H1 (cell line): ENCODE data around the gene ERLEC1. TPM values are rescaled to one million over a fixed set of nuclear protein-coding genes. Genes with fewer than 3 reads are reported as not detected.

Experiments
- CTCF ChIA-PET: fragments of 300-600 bp; sonication (Branson Sonifier 250); formaldehyde crosslinking; loops from one replicate; lab custom pipeline; 2021; ENCODE audit not compliant: partially characterized antibody; lab: Charles Lee
- POLR2A ChIA-PET: fragments of 300-600 bp; sonication (Branson Sonifier 250); formaldehyde crosslinking; loops from one replicate; lab custom pipeline; 2021; ENCODE audit warnings: inconsistent platforms; ENCODE audit not compliant: partially characterized antibody; lab: Charles Lee
- DNase-seq, 2 experiments: peaks; one replicate each; pipeline versions ENCODE4 v3.0.0 to v3.0.0-alpha.2; 2010 to 2022; ENCODE audit warnings: low spot score in 2 of 2, low read depth in 1 of 2, mixed read lengths in 1 of 2
- FAIRE-seq: peaks from 2 replicates; lab custom pipeline; 2011; peaks lifted over from hg19 to GRCh38; lab: Jason Lieb, UNC
- H2AFZ ChIP-seq: 2 replicates; pipeline ENCODE4 v1.8.1; 2012; ENCODE audit warnings: low read length, inconsistent platforms
- H2AK5ac ChIP-seq: 2 replicates; pipeline ENCODE4 v1.6.1; 2013; ENCODE audit warnings: low read depth, low read length
- H2BK120ac ChIP-seq: replicated peaks from 2 replicates; pipeline ENCODE3; 2013; ENCODE audit warnings: low read depth, low read length, inconsistent platforms
- H2BK12ac ChIP-seq: 2 replicates; pipeline ENCODE4 v1.6.1; 2013; ENCODE audit warnings: low read depth, low read length
- H2BK15ac ChIP-seq: 2 replicates; pipeline ENCODE4 v1.6.1; 2013; ENCODE audit warnings: low read length
- H2BK20ac ChIP-seq: 2 replicates; pipeline ENCODE4 v1.6.1; 2013; ENCODE audit warnings: low read length
- H2BK5ac ChIP-seq: 2 replicates; pipeline ENCODE4 v1.6.1; 2013; ENCODE audit warnings: low read depth, low read length
- H3K14ac ChIP-seq: 2 replicates; pipeline ENCODE4 v1.6.1; 2013; ENCODE audit warnings: inconsistent platforms; ENCODE audit not compliant: insufficient read length
- H3K18ac ChIP-seq: 2 replicates; pipeline ENCODE4 v1.6.1; 2013; ENCODE audit warnings: low read length; ENCODE audit errors: extremely low read depth
- H3K23ac ChIP-seq: 2 replicates; pipeline ENCODE4 v1.6.1; 2013; ENCODE audit warnings: inconsistent platforms; ENCODE audit not compliant: insufficient read length
- H3K23me2 ChIP-seq: 2 replicates; pipeline ENCODE4 v1.6.1; 2013; ENCODE audit warnings: low read depth, low read length
- H3K27ac ChIP-seq: 2 replicates; pipeline ENCODE4 v1.6.1; 2011; ENCODE audit warnings: low read depth, low read length, inconsistent platforms
- H3K27me3 ChIP-seq, 4 experiments: replicated peaks in 1 of 4; 1 replicate in 1 of 4; 2 replicates in 3 of 4; pipeline versions ENCODE4 v1.6.1 to v1.8.1; 2011 to 2013; ENCODE audit warnings: low read length in 3 of 4, mild to moderate bottlenecking in 3 of 4, inconsistent platforms in 2 of 4, mixed read lengths in 2 of 4, moderate library complexity in 1 of 4; ENCODE audit not compliant: control insufficient read depth in 3 of 4, insufficient read depth in 3 of 4; ENCODE audit errors: extremely low read depth in 1 of 4
- H3K36me3 ChIP-seq, 4 experiments: 2 replicates each; pipeline versions ENCODE4 v1.6.1 to v1.8.1; 2011 to 2013; ENCODE audit warnings: mild to moderate bottlenecking in 4 of 4, low read length in 3 of 4, moderate library complexity in 2 of 4, control low read depth in 1 of 4, inconsistent platforms in 1 of 4; ENCODE audit not compliant: insufficient read depth in 4 of 4, control insufficient read depth in 2 of 4
- H3K4ac ChIP-seq: replicated peaks from 2 replicates; pipeline ENCODE3; 2013; ENCODE audit warnings: low read length, low read depth, mixed read lengths, inconsistent platforms; ENCODE audit not compliant: insufficient read length
- H3K4me1 ChIP-seq, 4 experiments: replicated peaks in 1 of 4; 1 replicate in 1 of 4; 2 replicates in 3 of 4; pipeline versions ENCODE4 v1.6.1 to v1.8.1; 2011 to 2013; ENCODE audit warnings: low read length in 3 of 4, inconsistent platforms in 2 of 4, mixed read lengths in 1 of 4; ENCODE audit not compliant: insufficient read depth in 4 of 4, control insufficient read depth in 3 of 4
- H3K4me2 ChIP-seq, 2 experiments: 2 replicates each; pipeline versions ENCODE4 v1.6.1 to v1.8.1; 2011 to 2013; ENCODE audit warnings: low read depth in 2 of 2, low read length in 2 of 2, control low read depth in 1 of 2, inconsistent platforms in 1 of 2, mild to moderate bottlenecking in 1 of 2; ENCODE audit not compliant: insufficient read depth in 1 of 2
- H3K4me3 ChIP-seq, 4 experiments: fragments of 200-600, 300-600 bp in 1 of 4; sonication (generic), shearing (Covaris generic), sonication (Bioruptor Twin) in 1 of 4; 2 replicates each; pipeline versions ENCODE4 v1.5.1 to v1.8.1; 2011 to 2016; ENCODE audit warnings: low read length in 4 of 4, low read depth in 3 of 4, control low read depth in 2 of 4, inconsistent platforms in 2 of 4, mild to moderate bottlenecking in 2 of 4, mixed read lengths in 1 of 4, moderate library complexity in 1 of 4; ENCODE audit not compliant: insufficient read depth in 2 of 4; ENCODE audit errors: extremely low read depth in 1 of 4
- H3K56ac ChIP-seq: replicated peaks from 2 replicates; pipeline ENCODE3; 2013; ENCODE audit warnings: low read depth, mild to moderate bottlenecking, mixed read lengths, low read length, inconsistent platforms; ENCODE audit not compliant: insufficient read length
- H3K79me1 ChIP-seq: 2 replicates; pipeline ENCODE4 v1.6.1; 2013; ENCODE audit warnings: low read depth, low read length, control low read depth
- H3K79me2 ChIP-seq, 2 experiments: 2 replicates each; pipeline versions ENCODE4 v1.6.1 to v1.8.1; 2012 to 2013; ENCODE audit warnings: low read length in 2 of 2, mild to moderate bottlenecking in 2 of 2, inconsistent platforms in 1 of 2; ENCODE audit not compliant: insufficient read depth in 2 of 2, control insufficient read depth in 1 of 2
- H3K9ac ChIP-seq, 4 experiments: replicated peaks in 1 of 4; 1 replicate in 1 of 4; 2 replicates in 3 of 4; pipeline versions ENCODE4 v1.6.1 to v1.8.1; 2011 to 2013; ENCODE audit warnings: low read depth in 3 of 4, low read length in 3 of 4, control low read depth in 2 of 4, mild to moderate bottlenecking in 2 of 4, moderate library complexity in 2 of 4, inconsistent platforms in 1 of 4; ENCODE audit errors: extremely low read depth in 1 of 4
- H3K9me3 ChIP-seq, 2 experiments: 2 replicates each; pipeline versions ENCODE4 v1.6.1 to v1.8.1; 2012 to 2013; ENCODE audit warnings: mild to moderate bottlenecking in 2 of 2, moderate library complexity in 2 of 2, control low read depth in 1 of 2, inconsistent platforms in 1 of 2, low read depth in 1 of 2, low read length in 1 of 2, mixed read lengths in 1 of 2; ENCODE audit not compliant: insufficient read depth in 2 of 2
- H4K20me1 ChIP-seq, 2 experiments: replicated peaks in 1 of 2; 2 replicates each; pipeline versions ENCODE3 to v1.8.1; 2011 to 2013; ENCODE audit warnings: inconsistent platforms in 2 of 2, low read length in 2 of 2, mild to moderate bottlenecking in 1 of 2; ENCODE audit not compliant: insufficient read depth in 2 of 2, control insufficient read depth in 1 of 2
- H4K5ac ChIP-seq: 2 replicates; pipeline ENCODE4 v1.6.1; 2013; ENCODE audit warnings: low read length, low read depth, mixed read lengths, inconsistent platforms; ENCODE audit not compliant: insufficient read length
- H4K8ac ChIP-seq: 2 replicates; pipeline ENCODE4 v1.8.0; 2013; ENCODE audit warnings: mild to moderate bottlenecking, moderate library complexity, low read length, inconsistent platforms; ENCODE audit not compliant: insufficient read depth; ENCODE audit errors: extremely low read depth
- H4K91ac ChIP-seq: replicated peaks from 2 replicates; pipeline ENCODE3; 2013; ENCODE audit warnings: low read length, mixed read lengths, inconsistent platforms; ENCODE audit not compliant: insufficient read length
- ASH2L ChIP-seq: fragments of 200-600, 300-600 bp; sonication (generic); IDR thresholded peaks from one replicate; pipeline ENCODE4 v1.7.1; 2017; ENCODE audit warnings: low read length
- SIN3A ChIP-seq, 2 experiments: IDR thresholded peaks in 1 of 2; conservative IDR thresholded peaks in 1 of 2; 2 replicates each; pipeline ENCODE4 v1.6.1; 2011 to 2012; ENCODE audit warnings: low read length in 2 of 2, improper control_type of control experiment in 1 of 2, low read depth in 1 of 2, mild to moderate bottlenecking in 1 of 2
- TAF1 ChIP-seq: IDR thresholded peaks from 2 replicates; pipeline ENCODE4 v1.6.1; 2011; ENCODE audit warnings: mild to moderate bottlenecking, low read depth, low read length
- WGBS, 2 experiments: shearing (Covaris generic) in 1 of 2; methylation state at CpG; one replicate each; pipeline versions ENCODE4 v1.1.6 to v1.1.7; 2013 to 2015; ENCODE audit warnings: low lambda C conversion rate in 2 of 2, mixed read lengths in 2 of 2, inconsistent platforms in 1 of 2, low coverage in 1 of 2, missing lambda C conversion rate in 1 of 2; ENCODE audit not compliant: insufficient replicate concordance in 2 of 2, insufficient coverage in 1 of 2, insufficient read length in 1 of 2; ENCODE audit errors: extremely low coverage in 1 of 2, missing lambda C conversion rate in 1 of 2; 5-methylcytosine and 5-hydroxymethylcytosine counted together
- polyA plus RNA-seq, 7 experiments: library from polyadenylated mRNA; depleted of rRNA in 3 of 7; stranded (reverse) in 5 of 7; unstranded in 2 of 7; fragments of >200 nt in 5 of 7; fragments of 200-250 nt in 2 of 7; gene quantifications; 1 replicate in 5 of 7; 2 replicates in 1 of 7; 4 replicates in 1 of 7; pipeline versions ENCODE4 v1.2.1 to v1.2.3, GENCODE V29; 2011 to 2013; ENCODE audit warnings: missing spikeins in 2 of 7, mixed read lengths in 2 of 7
- total RNA-seq: library from RNA; stranded (reverse); fragmentation: NEBNext Ultra II Directional; extraction: Animal tissue kit (Norgen Biotek cat#: 25700); gene quantifications from 2 replicates; pipeline ENCODE4 v1.2.1, GENCODE V29; 2021
- TF ChIP-seq, protein P1 (sequence below): IDR thresholded peaks from 2 replicates; pipeline ENCODE4 v1.6.1; 2011; ENCODE audit warnings: low read depth, mild to moderate bottlenecking, low read length; ENCODE audit not compliant: insufficient read depth

Gene ERLEC1
- total and polyA plus RNA-seq, 2 of the 8 experiments (the other 6 are each of a cell fraction or from before 2014, with no cell fraction given) = 12.9 to 26.7 TPM

DNA sequence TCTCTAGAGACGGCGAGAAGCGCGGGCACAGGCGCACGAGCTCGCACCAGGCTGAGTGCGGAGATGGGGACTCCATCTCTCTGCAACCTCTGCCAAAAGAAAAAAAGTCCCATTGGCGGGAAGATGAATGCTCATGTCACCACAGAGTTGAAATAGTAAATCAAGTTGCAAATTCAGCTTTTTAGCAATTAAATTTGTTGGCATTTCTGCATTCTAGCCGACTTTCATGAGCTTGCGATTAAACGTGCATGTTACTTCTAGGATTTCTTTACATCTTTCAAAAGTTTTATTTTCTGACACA is 18.7 kb upstream of the ERLEC1 start:
- no peaks in the 10 kb centered on the region for H3K79me1 ChIP-seq
- H3K27ac ChIP-seq = peak overlapping the region; percentile 72
- ChIA-PET POLR2A (interaction anchor here (1.0 to 11.3 kb wide), 7 partner anchors 8 to 123 kb away, joined by 3 to 124 read pairs (median 3); partner anchors contain the start of genes ASB3, ERLEC1 and GPR75), CTCF (interaction anchor here (0.9 to 1.9 kb wide), 2 partner anchors 9 to 16 kb away, joined by 3 to 6 read pairs; no protein-coding TSS in a partner anchor)
- no peaks in the 10 kb centered on the region for H3K9me3 ChIP-seq
- H3K4ac ChIP-seq = no peak overlapping the region
- no peaks in the 10 kb centered on the region for H3K27me3 ChIP-seq
- WGBS, 2 experiments = 2% methylated on average over 12 of the region's 12 CpGs; no CpG with 5 or more reads in 1 of the 2 experiments
- H2AFZ ChIP-seq = no peak overlapping the region
- H2BK12ac ChIP-seq = no peak overlapping the region
- peaks cover 0 to 7% (median 3%) of the 10 kb centered on the region in 4 experiments; a peak in 3 of 8 replicates for H3K36me3 ChIP-seq
- peak overlapping the region; percentile 92; the same call in 1 of the 2 replicates for H2BK5ac ChIP-seq
- H4K8ac ChIP-seq = peak overlapping the region; percentile 77
- no peak for FAIRE-seq
- peak overlapping the region; percentile 61 to 85 for H3K4me2 ChIP-seq
- H4K91ac ChIP-seq = no peak overlapping the region
- peak overlapping the region; percentile 17 for H3K18ac ChIP-seq
- peaks cover 3 to 4% of the 10 kb centered on the region in 2 experiments for H4K20me1 ChIP-seq
- no peak overlapping the region for H2BK20ac ChIP-seq
- H3K23ac ChIP-seq = no peak overlapping the region
- H3K79me2 ChIP-seq = peaks cover 0 to 34% of the 10 kb centered on the region in 2 experiments; a peak in 2 of 4 replicates
- peak overlapping the region; percentile 71 to 92 (median 86) for H3K9ac ChIP-seq
- no peak for DNase-seq
- H2AK5ac ChIP-seq = no peak overlapping the region
- TF ChIP-seq TAF1 (no peak), ASH2L (peak; percentile 19), SIN3A (conservative IDR thresholded peaks at IDR 0.05 in 1 of 2, IDR thresholded peaks at IDR 0.05 in 1 of 2; ENCODE audit: low read depth in 1 of 2, low read length in 2 of 2) (0 out of 4 replicates have a peak, but pooled peaks of 1 of the 2 experiments have one; percentile 25)
- TF ChIP-seq, protein P1, sequence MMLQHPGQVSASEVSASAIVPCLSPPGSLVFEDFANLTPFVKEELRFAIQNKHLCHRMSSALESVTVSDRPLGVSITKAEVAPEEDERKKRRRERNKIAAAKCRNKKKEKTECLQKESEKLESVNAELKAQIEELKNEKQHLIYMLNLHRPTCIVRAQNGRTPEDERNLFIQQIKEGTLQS = no peak
- H3K14ac ChIP-seq = no peak overlapping the region
- H3K23me2 ChIP-seq = peaks cover 2% of the 10 kb centered on the region; the same call in 1 of the 2 replicates
- H3K4me3 ChIP-seq = peak overlapping the region; percentile 68 to 91 (median 76)
- peak overlapping the region; percentile 87 for H3K56ac ChIP-seq
- H2BK15ac ChIP-seq = no peak overlapping the region
- no peak overlapping the region for H2BK120ac ChIP-seq
- H4K5ac ChIP-seq = peak overlapping the region; percentile 62
- peaks cover 0 to 3% (median 0%) of the 10 kb centered on the region in 4 experiments; a peak in 1 of 7 replicates for H3K4me1 ChIP-seq
